ENCODE data around the gene HELQ.

The HELQ gene

DNA sequence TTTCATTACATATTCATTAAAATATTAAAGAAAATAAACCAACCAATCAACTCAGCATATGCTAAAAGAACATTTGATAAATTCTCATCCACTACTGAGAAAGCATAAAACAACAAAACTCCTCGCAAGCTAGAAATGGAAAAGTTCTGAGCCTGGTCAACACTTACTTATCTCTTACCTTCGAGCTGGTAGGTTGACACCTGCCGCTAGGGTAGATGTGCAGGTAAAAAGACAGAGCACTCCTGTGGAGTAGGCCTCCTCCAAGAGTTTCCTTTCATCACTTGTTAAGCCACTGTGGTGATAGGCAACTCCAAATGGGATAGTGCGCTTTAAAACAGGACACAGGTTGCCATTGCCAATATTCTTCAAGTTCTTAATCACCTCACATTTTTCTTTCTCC, 18.9 kb downstream of the HELQ start:
- H3K4me3 ChIP-seq (ENCODE audit: control insufficient read depth, low read depth, low read length): no peak overlapping the region
- TF ChIP-seq, protein P1, sequence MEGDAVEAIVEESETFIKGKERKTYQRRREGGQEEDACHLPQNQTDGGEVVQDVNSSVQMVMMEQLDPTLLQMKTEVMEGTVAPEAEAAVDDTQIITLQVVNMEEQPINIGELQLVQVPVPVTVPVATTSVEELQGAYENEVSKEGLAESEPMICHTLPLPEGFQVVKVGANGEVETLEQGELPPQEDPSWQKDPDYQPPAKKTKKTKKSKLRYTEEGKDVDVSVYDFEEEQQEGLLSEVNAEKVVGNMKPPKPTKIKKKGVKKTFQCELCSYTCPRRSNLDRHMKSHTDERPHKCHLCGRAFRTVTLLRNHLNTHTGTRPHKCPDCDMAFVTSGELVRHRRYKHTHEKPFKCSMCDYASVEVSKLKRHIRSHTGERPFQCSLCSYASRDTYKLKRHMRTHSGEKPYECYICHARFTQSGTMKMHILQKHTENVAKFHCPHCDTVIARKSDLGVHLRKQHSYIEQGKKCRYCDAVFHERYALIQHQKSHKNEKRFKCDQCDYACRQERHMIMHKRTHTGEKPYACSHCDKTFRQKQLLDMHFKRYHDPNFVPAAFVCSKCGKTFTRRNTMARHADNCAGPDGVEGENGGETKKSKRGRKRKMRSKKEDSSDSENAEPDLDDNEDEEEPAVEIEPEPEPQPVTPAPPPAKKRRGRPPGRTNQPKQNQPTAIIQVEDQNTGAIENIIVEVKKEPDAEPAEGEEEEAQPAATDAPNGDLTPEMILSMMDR (IDR thresholded peaks at IDR 0.05; ENCODE audit: control insufficient read depth, insufficient read depth, low read depth, low read length, missing control alignments): no peak
- DNase-seq (ENCODE audit: low read depth): no peak

DNA sequence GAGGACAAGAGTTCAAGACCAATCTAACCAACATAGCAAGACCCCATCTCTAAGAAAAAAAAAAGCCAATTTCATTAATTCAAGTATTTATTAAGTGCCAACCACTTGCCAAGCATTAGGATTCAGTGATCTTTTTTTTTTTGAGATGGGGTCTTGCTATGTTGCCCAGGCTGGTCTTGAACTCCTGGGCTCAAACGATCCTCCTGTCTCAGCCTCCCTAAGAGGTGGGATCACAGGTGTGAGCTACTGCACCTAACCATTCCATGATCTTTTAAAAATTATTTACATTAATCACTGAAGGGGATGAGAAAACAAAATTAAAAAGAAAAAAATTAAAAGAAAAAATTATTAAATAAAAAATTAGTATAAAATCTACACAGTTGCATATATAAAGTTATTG, 24.4 kb downstream of the HELQ start:
- H3K4me3 ChIP-seq (ENCODE audit: control insufficient read depth, low read depth, low read length): no peak overlapping the region
- TF ChIP-seq, protein P1 (IDR thresholded peaks at IDR 0.05; ENCODE audit: control insufficient read depth, insufficient read depth, low read depth, low read length, missing control alignments): no peak
- DNase-seq (ENCODE audit: low read depth): no peak

DNA sequence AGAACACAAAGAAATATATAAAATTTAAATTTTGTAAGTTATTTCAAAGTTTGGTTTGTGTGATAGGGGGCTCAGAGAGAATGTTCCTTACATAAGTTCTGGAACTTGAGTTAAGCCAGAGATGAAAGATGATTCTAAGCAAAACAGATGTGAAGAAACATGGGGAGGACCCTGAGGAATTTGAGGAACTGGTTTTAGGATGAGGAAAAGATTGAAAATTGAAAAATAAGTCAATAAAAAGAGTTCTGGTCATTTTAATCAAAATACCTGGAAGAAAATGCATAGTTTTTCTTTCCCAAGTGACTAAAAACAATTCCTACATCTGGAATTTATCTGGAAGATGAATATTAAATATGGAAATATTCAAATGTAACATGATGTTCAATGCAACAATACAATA, 37.4 kb downstream of the HELQ start:
- H3K4me3 ChIP-seq (ENCODE audit: control insufficient read depth, low read depth, low read length): no peak overlapping the region
- DNase-seq (ENCODE audit: low read depth): no peak
- TF ChIP-seq, protein P1 (IDR thresholded peaks at IDR 0.05; ENCODE audit: control insufficient read depth, insufficient read depth, low read depth, low read length, missing control alignments): no peak

DNA sequence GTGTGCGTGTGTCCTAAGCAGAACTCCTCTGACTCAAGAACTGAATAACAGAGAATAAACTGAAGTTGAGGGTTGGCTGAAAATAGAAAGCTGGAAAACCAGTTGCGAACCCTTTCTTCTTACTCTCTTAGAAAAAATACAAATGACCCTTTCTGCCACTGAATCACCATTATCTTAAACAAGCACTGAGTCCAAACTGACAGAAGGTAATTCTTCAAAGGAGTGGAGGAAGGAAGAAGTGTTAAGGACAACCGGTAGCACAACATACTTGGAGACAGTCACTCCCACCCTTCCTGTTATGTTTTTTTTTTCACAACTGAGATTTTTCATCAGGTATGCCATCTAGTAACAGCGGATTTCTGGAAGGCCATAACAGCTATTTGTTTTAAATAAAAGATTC, 38.1 kb downstream of the HELQ start:
- no peak for DNase-seq (ENCODE audit: low read depth)

DNA sequence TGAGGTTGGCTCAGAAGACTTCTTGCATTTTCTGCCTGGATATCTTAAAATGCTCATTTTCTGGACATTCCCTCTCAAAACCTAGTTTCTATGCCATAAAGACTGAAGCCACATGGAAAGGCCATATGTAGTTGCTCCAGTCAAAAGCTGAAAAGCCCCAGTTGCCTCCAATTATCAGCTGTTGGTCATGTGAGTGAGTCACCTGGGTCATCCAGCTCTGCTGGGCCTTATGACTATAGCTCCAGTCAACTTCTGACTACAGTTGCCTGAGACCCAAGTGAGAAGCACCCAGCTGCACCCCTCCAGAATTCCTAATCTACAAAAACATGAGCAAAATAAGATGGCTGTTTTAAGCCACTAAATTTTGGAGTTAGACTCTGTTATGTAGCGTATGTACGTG, 41.9 kb downstream of the HELQ start:
- TF ChIP-seq, protein P1 (IDR thresholded peaks at IDR 0.05; ENCODE audit: control insufficient read depth, insufficient read depth, low read depth, low read length, missing control alignments): no peak
- DNase-seq (ENCODE audit: low read depth): no peak
- H3K4me3 ChIP-seq (ENCODE audit: control insufficient read depth, low read depth, low read length): no peak overlapping the region

More for the DNA sequence above, 38.1 kb downstream of the HELQ start:
- TF ChIP-seq, protein P1 (IDR thresholded peaks at IDR 0.05; ENCODE audit: control insufficient read depth, insufficient read depth, low read depth, low read length, missing control alignments): no peak
- no peak overlapping the region for H3K4me3 ChIP-seq (ENCODE audit: control insufficient read depth, low read depth, low read length)

DNA sequence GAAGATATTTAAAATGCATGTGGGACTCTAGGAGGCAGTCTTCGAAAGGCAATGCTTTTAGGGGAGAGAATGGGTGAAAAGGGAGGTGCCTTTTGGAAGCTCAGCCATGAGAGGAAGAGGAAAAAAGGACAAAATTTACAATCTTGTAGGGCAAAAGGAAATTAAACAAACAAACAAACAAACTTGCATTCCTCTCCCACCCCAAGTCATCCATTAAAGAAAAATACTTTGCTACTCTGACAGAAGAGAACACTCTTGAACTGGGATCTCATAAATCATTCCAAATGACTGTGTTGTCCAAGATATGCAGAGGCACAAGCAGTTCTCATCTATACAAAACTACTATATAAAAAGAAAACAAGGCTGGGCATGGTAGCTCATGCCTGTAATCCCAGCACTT, 46.7 kb downstream of the HELQ start:
- TF ChIP-seq, protein P1 (IDR thresholded peaks at IDR 0.05; ENCODE audit: control insufficient read depth, insufficient read depth, low read depth, low read length, missing control alignments): no peak

More for the DNA sequence above, 46.7 kb downstream of the HELQ start:
- H3K4me3 ChIP-seq (ENCODE audit: control insufficient read depth, low read depth, low read length): no peak overlapping the region
- DNase-seq (ENCODE audit: low read depth): no peak

Data from AG09309 (cell line).